ENCODE results near the gene DHX57.

The DHX57 gene

DNA sequence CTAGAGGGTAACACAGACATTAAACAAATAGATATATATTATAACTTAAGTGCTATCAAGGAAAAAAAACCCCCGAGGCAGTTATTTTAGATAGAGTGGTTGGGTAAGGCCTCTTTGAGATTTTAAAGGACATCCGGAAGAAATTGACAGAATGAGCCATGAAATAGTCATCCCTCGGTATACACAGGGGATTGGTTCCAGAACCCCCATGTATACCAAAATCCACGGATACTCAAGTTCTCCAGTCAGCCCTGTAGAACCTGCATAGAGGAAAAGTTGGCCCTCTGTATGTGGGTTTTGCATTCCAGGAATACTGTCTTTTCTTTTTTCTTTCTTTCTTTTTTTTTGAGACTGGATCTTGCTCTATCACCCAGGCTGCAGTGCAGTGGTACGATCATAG is 2.0 kb downstream of the DHX57 start:
- no peak for DNase-seq (ENCODE audit: insufficient read length, low spot score)
- TF ChIP-seq PAX5 (IDR thresholded peaks at IDR 0.05; ENCODE audit: insufficient read depth, low read length, severe bottlenecking), result no peak
- no peak for TF ChIP-seq POLR2AphosphoS5 (IDR thresholded peaks at IDR 0.05; ENCODE audit: low read depth, low read length)
- TF ChIP-seq TAF1 (IDR thresholded peaks at IDR 0.05; ENCODE audit: low read depth, low read length), result no peak
- TF ChIP-seq POLR2A (IDR thresholded peaks at IDR 0.05; ENCODE audit: low read depth, low read length), result no peak
- no peak for TF ChIP-seq SPI1 (IDR thresholded peaks at IDR 0.05; ENCODE audit: low read depth, low read length)
- TF ChIP-seq POU2F2 (IDR thresholded peaks at IDR 0.05; ENCODE audit: low read depth, low read length), result no peak
- FAIRE-seq, result no peak

DNA sequence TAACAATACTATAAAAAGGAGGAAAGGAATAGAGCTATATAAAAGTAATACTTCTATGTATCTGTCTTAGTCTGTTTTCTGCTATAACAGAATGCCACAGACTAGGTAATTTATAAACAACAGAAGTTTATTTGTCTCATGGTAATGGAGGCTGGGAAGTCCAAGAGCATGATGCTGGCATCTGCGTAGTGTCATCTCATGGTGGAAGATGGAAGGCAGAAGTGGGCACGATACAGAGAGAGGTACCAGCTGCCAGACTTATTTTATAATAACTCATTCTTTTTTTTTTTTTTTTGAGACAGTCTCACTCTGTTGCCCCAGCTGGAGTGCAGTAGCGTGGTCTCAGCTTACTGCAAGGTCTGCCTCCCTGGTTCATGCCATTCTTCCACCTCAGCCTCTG is 4.3 kb downstream of the DHX57 start:
- DNase-seq (ENCODE audit: insufficient read length, low spot score), result no peak
- no peak for FAIRE-seq
- TF ChIP-seq POLR2AphosphoS5 (IDR thresholded peaks at IDR 0.05; ENCODE audit: low read depth, low read length) (no peak), PAX5 (IDR thresholded peaks at IDR 0.05; ENCODE audit: insufficient read depth, low read length, severe bottlenecking) (no peak), SPI1 (IDR thresholded peaks at IDR 0.05; ENCODE audit: low read depth, low read length) (no peak), POLR2A (IDR thresholded peaks at IDR 0.05; ENCODE audit: low read depth, low read length) (no peak), TAF1 (IDR thresholded peaks at IDR 0.05; ENCODE audit: low read depth, low read length) (no peak), POU2F2 (IDR thresholded peaks at IDR 0.05; ENCODE audit: low read depth, low read length) (no peak)

DNA sequence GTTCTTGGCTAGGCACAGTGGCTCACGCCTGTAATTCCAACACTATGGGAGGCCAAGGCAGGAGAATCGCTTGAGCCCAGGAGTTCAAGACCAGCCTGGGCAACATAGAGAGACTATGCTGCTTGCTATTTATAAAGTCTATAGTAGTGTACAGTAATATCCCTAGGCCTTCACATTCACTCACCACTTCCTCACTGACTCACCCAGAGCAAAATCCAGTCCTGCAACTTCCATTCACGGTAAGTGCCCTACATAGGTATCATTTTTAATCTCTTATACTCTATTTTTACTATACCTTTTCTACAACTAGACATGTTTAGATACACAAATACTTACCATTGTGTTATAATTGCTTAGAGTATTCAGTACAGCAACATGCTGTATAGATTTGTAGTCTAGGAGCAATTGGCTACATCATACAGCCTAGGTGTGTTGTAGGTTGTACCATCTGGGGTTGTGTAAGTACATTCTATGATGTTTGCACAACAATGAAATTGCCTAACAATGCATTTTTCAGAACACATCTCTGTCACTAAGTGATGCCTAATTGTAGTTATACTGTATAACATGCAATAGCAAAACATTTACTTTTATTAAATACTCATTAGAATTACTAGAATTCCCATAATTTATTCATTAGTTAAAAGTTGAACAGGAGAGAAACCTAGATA is 8.8 kb downstream of the DHX57 start:
- no peak for FAIRE-seq
- TF ChIP-seq POLR2AphosphoS5 (IDR thresholded peaks at IDR 0.05; ENCODE audit: low read depth, low read length) (no peak), SPI1 (IDR thresholded peaks at IDR 0.05; ENCODE audit: low read depth, low read length) (no peak), TAF1 (IDR thresholded peaks at IDR 0.05; ENCODE audit: low read depth, low read length) (no peak)
- DNase-seq (ENCODE audit: insufficient read length, low spot score), result no peak

DNA sequence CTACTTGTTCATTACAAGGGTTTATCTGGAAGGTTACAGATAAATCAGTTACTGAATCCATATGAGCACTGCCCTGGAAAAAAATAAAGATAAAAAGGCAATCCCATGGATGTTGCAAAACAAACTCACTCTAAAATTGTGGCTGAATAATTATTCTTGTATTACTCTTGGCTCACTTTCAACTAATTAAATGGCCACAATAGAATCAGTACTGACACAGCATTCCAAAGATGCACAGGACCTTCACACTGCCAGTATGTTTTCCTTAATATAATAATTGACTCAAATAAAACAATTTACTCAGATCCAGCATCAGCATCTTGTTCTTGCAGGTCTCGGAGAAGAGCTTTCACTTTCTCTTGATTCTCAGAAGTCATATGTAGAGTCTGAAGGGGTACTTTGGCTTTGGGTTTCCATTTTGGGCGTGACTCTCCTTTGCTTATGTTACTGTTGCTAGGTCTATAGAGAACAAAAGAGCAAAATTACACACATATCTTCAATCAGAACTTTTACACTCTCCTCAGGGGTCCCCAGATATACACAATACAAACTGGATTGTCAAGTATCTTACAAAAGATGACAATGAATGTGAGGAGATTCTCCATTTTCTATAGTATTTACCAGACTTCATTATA is 12.6 kb downstream of the DHX57 start:
- FAIRE-seq (no peak), DNase-seq (ENCODE audit: insufficient read length, low spot score) (no peak)
- TF ChIP-seq PAX5 (IDR thresholded peaks at IDR 0.05; ENCODE audit: insufficient read depth, low read length, severe bottlenecking) (no peak), POLR2A (IDR thresholded peaks at IDR 0.05; ENCODE audit: low read depth, low read length) (no peak), SPI1 (IDR thresholded peaks at IDR 0.05; ENCODE audit: low read depth, low read length) (no peak), POU2F2 (IDR thresholded peaks at IDR 0.05; ENCODE audit: low read depth, low read length) (no peak), POLR2AphosphoS5 (IDR thresholded peaks at IDR 0.05; ENCODE audit: low read depth, low read length) (no peak), TAF1 (IDR thresholded peaks at IDR 0.05; ENCODE audit: low read depth, low read length) (no peak)

DNA sequence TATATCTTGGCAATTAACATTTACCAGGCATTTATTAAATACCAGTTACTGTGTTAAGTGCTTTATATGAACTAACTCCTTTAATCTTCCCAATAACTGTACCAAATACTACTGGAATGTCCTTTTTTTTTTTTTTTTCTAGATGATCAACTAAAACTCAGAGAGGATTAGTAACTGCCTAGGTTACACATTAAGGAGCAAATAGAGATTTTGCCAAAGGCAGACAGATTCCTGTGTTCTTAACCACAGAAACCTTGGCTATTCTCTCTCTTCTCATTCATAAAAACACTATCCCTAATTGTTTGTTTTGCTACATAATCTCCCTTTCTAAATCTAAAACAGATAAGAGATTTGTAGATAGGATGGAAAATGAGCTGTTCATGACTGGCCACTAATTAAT is 13.3 kb downstream of the DHX57 start:
- FAIRE-seq (no peak), DNase-seq (ENCODE audit: insufficient read length, low spot score) (no peak)
- no peak for TF ChIP-seq POU2F2 (IDR thresholded peaks at IDR 0.05; ENCODE audit: low read depth, low read length)
- no peak for TF ChIP-seq SPI1 (IDR thresholded peaks at IDR 0.05; ENCODE audit: low read depth, low read length)
- TF ChIP-seq POLR2AphosphoS5 (IDR thresholded peaks at IDR 0.05; ENCODE audit: low read depth, low read length), result no peak
- TF ChIP-seq TAF1 (IDR thresholded peaks at IDR 0.05; ENCODE audit: low read depth, low read length), result no peak

DNA sequence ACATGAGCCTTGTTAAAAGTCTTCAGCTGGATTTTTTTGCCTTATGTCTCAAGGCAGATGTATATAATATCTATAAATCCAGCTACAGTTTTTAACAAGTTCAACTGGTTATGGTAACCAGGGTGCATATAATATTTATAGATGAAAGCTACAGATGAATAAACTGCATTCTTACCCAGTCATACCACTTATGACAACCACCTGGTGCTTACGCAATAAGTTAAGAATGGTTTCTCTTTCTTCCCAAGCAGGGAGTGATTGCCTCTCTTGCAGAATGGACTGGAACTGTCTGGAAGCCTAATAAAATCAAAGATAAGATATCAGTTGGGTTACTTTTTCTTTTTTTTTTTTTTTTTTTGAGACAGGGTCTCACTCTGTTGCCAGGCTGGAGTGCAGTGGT is 19.6 kb downstream of the DHX57 start:
- TF ChIP-seq TAF1 (IDR thresholded peaks at IDR 0.05; ENCODE audit: low read depth, low read length) (no peak), POLR2AphosphoS5 (IDR thresholded peaks at IDR 0.05; ENCODE audit: low read depth, low read length) (no peak), POLR2A (IDR thresholded peaks at IDR 0.05; ENCODE audit: low read depth, low read length) (no peak), SPI1 (IDR thresholded peaks at IDR 0.05; ENCODE audit: low read depth, low read length) (no peak), PAX5 (IDR thresholded peaks at IDR 0.05; ENCODE audit: insufficient read depth, low read length, severe bottlenecking) (no peak), POU2F2 (IDR thresholded peaks at IDR 0.05; ENCODE audit: low read depth, low read length) (no peak)
- FAIRE-seq (no peak), DNase-seq (ENCODE audit: insufficient read length, low spot score) (no peak)

DNA sequence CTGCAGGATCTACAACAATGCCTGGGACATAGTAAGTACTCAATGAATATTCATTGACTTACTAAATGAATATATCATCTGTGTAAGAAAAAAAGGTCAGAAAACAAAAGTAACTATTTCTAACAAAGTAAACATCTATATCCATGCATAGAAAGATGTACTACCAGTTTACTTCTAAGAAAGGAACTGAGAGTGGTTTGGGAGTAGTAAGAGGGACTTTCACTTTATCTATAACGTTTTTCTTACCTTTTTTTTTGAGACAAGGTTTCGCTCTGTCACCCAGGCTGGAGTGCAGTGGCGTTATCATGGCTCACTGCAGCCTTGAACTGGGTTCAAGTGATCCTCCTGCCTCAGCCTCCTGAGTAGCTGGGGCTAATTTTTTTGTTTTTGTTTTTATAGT is 25.7 kb downstream of the DHX57 start:
- DNase-seq (ENCODE audit: insufficient read length, low spot score), result peak; percentile 28
- TF ChIP-seq POU2F2 (IDR thresholded peaks at IDR 0.05; ENCODE audit: low read depth, low read length), result no peak
- TF ChIP-seq TAF1 (IDR thresholded peaks at IDR 0.05; ENCODE audit: low read depth, low read length), result no peak
- no peak for TF ChIP-seq POLR2A (IDR thresholded peaks at IDR 0.05; ENCODE audit: low read depth, low read length)
- TF ChIP-seq SPI1 (IDR thresholded peaks at IDR 0.05; ENCODE audit: low read depth, low read length), result peak; percentile 81
- FAIRE-seq, result peak; percentile 89

DNA sequence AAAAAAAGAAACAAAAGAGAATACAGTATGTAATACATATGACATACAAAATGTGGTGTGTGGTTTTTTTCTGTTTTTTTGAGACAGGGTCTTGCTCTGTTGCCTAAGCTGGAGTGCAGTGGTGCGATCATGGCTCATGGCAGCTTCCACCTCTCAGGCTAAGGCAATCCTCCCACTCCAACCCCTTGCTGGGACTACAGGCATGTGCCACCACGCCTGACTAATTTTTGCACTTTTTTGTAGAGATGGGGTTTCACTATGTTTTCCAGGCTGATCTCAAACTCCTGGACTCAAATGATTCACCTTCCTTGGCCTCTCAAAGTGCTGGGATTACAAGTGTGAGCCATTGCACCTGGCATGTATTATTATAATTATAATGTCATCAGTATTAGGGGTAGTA is 38.9 kb downstream of the DHX57 start:
- no peak for TF ChIP-seq TAF1 (IDR thresholded peaks at IDR 0.05; ENCODE audit: low read depth, low read length)
- no peak for TF ChIP-seq SPI1 (IDR thresholded peaks at IDR 0.05; ENCODE audit: low read depth, low read length)
- no peak for TF ChIP-seq POLR2A (IDR thresholded peaks at IDR 0.05; ENCODE audit: low read depth, low read length)
- no peak for TF ChIP-seq PAX5 (IDR thresholded peaks at IDR 0.05; ENCODE audit: insufficient read depth, low read length, severe bottlenecking)
- TF ChIP-seq POU2F2 (IDR thresholded peaks at IDR 0.05; ENCODE audit: low read depth, low read length), result no peak
- TF ChIP-seq POLR2AphosphoS5 (IDR thresholded peaks at IDR 0.05; ENCODE audit: low read depth, low read length), result no peak
- FAIRE-seq, result no peak
- DNase-seq (ENCODE audit: insufficient read length, low spot score), result no peak

DNA sequence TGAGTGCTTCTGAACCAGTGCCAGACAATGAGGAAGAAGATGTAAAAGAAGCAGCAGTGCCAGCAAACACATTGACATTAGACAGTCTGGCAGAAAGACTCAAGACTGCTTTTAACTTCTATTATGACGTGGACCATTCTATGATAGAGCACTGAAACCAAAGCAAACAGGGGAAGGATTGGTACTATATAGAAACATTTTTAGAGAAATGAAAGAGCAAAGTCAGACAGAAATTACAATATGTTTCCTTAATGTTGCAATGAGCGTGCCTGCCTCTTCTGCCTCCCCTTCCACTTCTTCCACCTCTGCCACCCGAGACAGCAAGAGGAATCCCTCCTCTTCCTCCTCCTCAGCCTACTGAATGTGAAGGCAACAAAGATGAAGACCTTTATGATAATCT is 39.7 kb downstream of the DHX57 start:
- peak; percentile 81 for FAIRE-seq
- TF ChIP-seq SPI1 (IDR thresholded peaks at IDR 0.05; ENCODE audit: low read depth, low read length) (peak; percentile 77), PAX5 (IDR thresholded peaks at IDR 0.05; ENCODE audit: insufficient read depth, low read length, severe bottlenecking) (no peak)
- peak; percentile 19 for DNase-seq (ENCODE audit: insufficient read length, low spot score)

DNA sequence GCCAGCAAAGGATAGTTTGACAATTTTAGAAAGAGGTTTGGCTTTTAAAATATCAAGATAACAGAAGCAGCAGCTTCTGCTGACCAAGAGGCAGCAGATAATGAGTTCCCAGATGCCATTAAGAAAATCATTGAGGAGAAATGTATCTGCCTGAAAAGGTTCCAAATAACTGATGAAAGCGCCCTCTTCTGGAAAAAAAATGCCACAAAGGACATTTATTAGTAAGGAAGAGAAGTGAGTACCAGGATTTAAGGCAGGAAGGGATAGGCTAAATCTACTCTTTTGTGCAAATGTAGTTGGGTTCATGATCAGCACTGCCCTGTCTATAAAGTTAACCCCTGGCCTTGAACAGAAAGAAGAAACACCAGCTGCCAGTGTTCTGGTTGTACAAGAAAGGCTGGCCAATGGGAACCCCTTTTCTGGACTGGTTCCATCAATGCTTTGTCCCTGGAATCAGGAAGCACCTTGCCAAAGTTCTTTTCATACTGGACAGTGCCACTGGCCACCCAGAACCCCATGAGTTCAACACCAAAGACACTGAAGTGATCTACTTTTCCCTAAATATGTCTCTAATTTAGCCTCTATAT is 40.6 kb downstream of the DHX57 start:
- TF ChIP-seq PAX5 (IDR thresholded peaks at IDR 0.05; ENCODE audit: insufficient read depth, low read length, severe bottlenecking) (no peak), TAF1 (IDR thresholded peaks at IDR 0.05; ENCODE audit: low read depth, low read length) (no peak), POU2F2 (IDR thresholded peaks at IDR 0.05; ENCODE audit: low read depth, low read length) (no peak), POLR2AphosphoS5 (IDR thresholded peaks at IDR 0.05; ENCODE audit: low read depth, low read length) (no peak), SPI1 (IDR thresholded peaks at IDR 0.05; ENCODE audit: low read depth, low read length) (no peak), POLR2A (IDR thresholded peaks at IDR 0.05; ENCODE audit: low read depth, low read length) (no peak)
- FAIRE-seq (peak; percentile 13), DNase-seq (ENCODE audit: insufficient read length, low spot score) (no peak)
